HCT116 (cell line): ENCODE measurements around the gene NFE2. TPM values are rescaled to one million over a fixed set of nuclear protein-coding genes. Genes with fewer than 3 reads are reported as not detected.
"Not testable (repeated sequence)": the region's sequence is repeated elsewhere in the genome, so short reads cannot be mapped to it uniquely, and the experiment has no call there.

ENCODE experiments used
- ATAC-seq: fragments of 200-7000 bp; cut with Tn5 transposase; 2 replicates; pipeline ENCODE4 v1.9.1; 2020; ENCODE audit warnings: mild to moderate bottlenecking, moderate library complexity
- BruUV-seq: library from RNA; stranded (reverse); fragments of 400-500 nt; replicated peaks from 2 replicates; lab custom pipeline; 2021; lab: Mats Ljungman, UMichigan
- CTCF ChIA-PET: fragments of 300-600 bp; sonication (Branson Sonifier 250); formaldehyde crosslinking; loops from one replicate; lab custom pipeline; 2021; ENCODE audit warnings: antibody characterized with exemption; lab: Charles Lee
- POLR2A ChIA-PET: fragments of 300-600, 350-600 bp; sonication (Branson Sonifier 250); formaldehyde crosslinking; loops from one replicate; lab custom pipeline; 2021; ENCODE audit warnings: antibody characterized with exemption; lab: Charles Lee
- RAD21 ChIA-PET, 2 experiments: fragments of 300-600 bp; sonication (Branson Sonifier 250); formaldehyde crosslinking; loops; one replicate each; lab custom pipeline; 2023; ENCODE audit warnings: low total read pairs in 2 of 2; ENCODE audit not compliant: uncharacterized antibody in 2 of 2, unreplicated experiment in 2 of 2, low non-redundant PET in 1 of 2; lab: Charles Lee
- DNase-seq: peaks from one replicate; pipeline ENCODE4 v3.0.0-alpha.2; 2010; ENCODE audit warnings: low read depth, low spot score
- H2AFZ ChIP-seq: fragments of 200-600 bp; shearing (Covaris generic), sonication (generic); 2 replicates; pipeline ENCODE4 v1.6.1; 2017; ENCODE audit warnings: low read depth, mixed run types, mixed read lengths, antibody characterized with exemption, low read length; ENCODE audit not compliant: poor library complexity, severe bottlenecking
- H3K27ac ChIP-seq: 2 replicates; pipeline ENCODE4 v1.5.1; 2012; ENCODE audit warnings: low read depth, low read length
- H3K27me3 ChIP-seq: fragments of 200-600 bp; sonication (generic); 2 replicates; pipeline ENCODE4 v1.6.1; 2016; ENCODE audit warnings: mixed run types, low read length, mixed read lengths; ENCODE audit not compliant: insufficient read depth
- H3K36me3 ChIP-seq, 2 experiments: fragments of 200-500 bp in 1 of 2; fragments of 200-600 bp in 1 of 2; sonication (Bioruptor generic) in 1 of 2; sonication (generic) in 1 of 2; 2 replicates each; pipeline versions ENCODE4 v1.5.1 to v1.6.1; 2014 to 2016; ENCODE audit warnings: low read length in 2 of 2, inconsistent platforms in 1 of 2, mixed read lengths in 1 of 2, mixed run types in 1 of 2; ENCODE audit not compliant: insufficient read depth in 2 of 2, control insufficient read depth in 1 of 2
- H3K4me1 ChIP-seq, 2 experiments: fragments of 200-600 bp in 1 of 2; sonication (generic) in 1 of 2; 2 replicates each; pipeline versions ENCODE4 v1.5.1 to v1.6.1; 2012 to 2017; ENCODE audit warnings: low read length in 2 of 2, inconsistent platforms in 1 of 2, mild to moderate bottlenecking in 1 of 2, mixed read lengths in 1 of 2, mixed run types in 1 of 2, moderate library complexity in 1 of 2; ENCODE audit not compliant: insufficient read depth in 2 of 2, control insufficient read depth in 1 of 2
- H3K4me2 ChIP-seq: fragments of 200-600 bp; sonication (generic); 2 replicates; pipeline ENCODE4 v1.6.1; 2017; ENCODE audit warnings: mixed run types, low read length, mixed read lengths
- H3K4me3 ChIP-seq, 2 experiments: fragments of 200-600 bp in 1 of 2; sonication (generic) in 1 of 2; replicated peaks in 1 of 2; 2 replicates each; pipeline ENCODE4 v1.5.1; 2011 to 2016; ENCODE audit warnings: low read length in 2 of 2, control low read depth in 1 of 2, low read depth in 1 of 2, mild to moderate bottlenecking in 1 of 2, mixed read lengths in 1 of 2, mixed run types in 1 of 2
- H3K79me2 ChIP-seq: fragments of 200-600 bp; sonication (generic); 2 replicates; pipeline ENCODE4 v1.6.1; 2017; ENCODE audit warnings: mild to moderate bottlenecking, mixed run types, low read length, moderate library complexity, mixed read lengths; ENCODE audit not compliant: insufficient read depth
- H3K9ac ChIP-seq: fragments of 200-600 bp; sonication (generic); 2 replicates; pipeline ENCODE4 v1.6.1; 2016; ENCODE audit warnings: low read length, mixed read lengths
- H3K9me2 ChIP-seq: fragments of 200-600 bp; sonication (generic), shearing (Covaris generic); 2 replicates; pipeline ENCODE4 v1.6.1; 2017; ENCODE audit warnings: mixed run types, mild to moderate bottlenecking, moderate library complexity; ENCODE audit not compliant: insufficient read depth
- H3K9me3 ChIP-seq, 2 experiments: fragments of 200-500 bp in 1 of 2; fragments of 200-600 bp in 1 of 2; sonication (Bioruptor generic) in 1 of 2; sonication (generic) in 1 of 2; 2 replicates each; pipeline ENCODE4 v1.6.1; 2014 to 2017; ENCODE audit warnings: low read length in 2 of 2, mixed read lengths in 2 of 2, inconsistent platforms in 1 of 2, low read depth in 1 of 2, mild to moderate bottlenecking in 1 of 2, mixed run types in 1 of 2, moderate library complexity in 1 of 2; ENCODE audit not compliant: control insufficient read depth in 1 of 2, insufficient read depth in 1 of 2
- H4K20me1 ChIP-seq: fragments of 200-600 bp; sonication (generic), shearing (Covaris generic); 2 replicates; pipeline ENCODE4 v1.6.1; 2017; ENCODE audit warnings: mixed run types, mild to moderate bottlenecking, moderate library complexity; ENCODE audit not compliant: insufficient read depth
- CBX3 ChIP-seq: IDR thresholded peaks from 2 replicates; pipeline ENCODE4 v1.6.1; 2012; ENCODE audit warnings: low read depth
- EGR1 ChIP-seq: IDR thresholded peaks from 2 replicates; pipeline ENCODE4 v1.6.1; 2012; ENCODE audit warnings: low read depth
- SRF ChIP-seq: IDR thresholded peaks from 2 replicates; pipeline ENCODE4 v1.6.1; 2012; ENCODE audit warnings: low read depth
- intact Hi-C: fragments of 100-400 bp; cut with micrococcal nuclease; formaldehyde crosslinking; loops from 2 replicates; pipeline ENCODE4 v1.10.0; 2022
- total RNA-seq: library from RNA; stranded (reverse); gene quantifications from one replicate; pipeline ENCODE4 v1.2.1, GENCODE V29; 2021; ENCODE audit not compliant: unreplicated experiment
- TF ChIP-seq, protein P1 (sequence below): IDR thresholded peaks from 2 replicates; pipeline ENCODE4 v1.6.1; 2012
- TF ChIP-seq, protein P2 (sequence below), 3 experiments: fragments of 200-600 bp in 1 of 3; sonication (generic) in 1 of 3; IDR thresholded peaks in 2 of 3; conservative IDR thresholded peaks in 1 of 3; 2 replicates each; pipeline ENCODE4 v1.5.1; 2012 to 2017; ENCODE audit warnings: low read depth in 2 of 3, low read length in 2 of 3, antibody characterized with exemption in 1 of 3, borderline replicate concordance in 1 of 3, control low read depth in 1 of 3, mild to moderate bottlenecking in 1 of 3, mixed read lengths in 1 of 3, mixed run types in 1 of 3, moderate library complexity in 1 of 3; ENCODE audit not compliant: insufficient read depth in 1 of 3

The NFE2 gene
- total RNA-seq, 1 experiment from 2014 or later: 1.3 TPM

DNA sequence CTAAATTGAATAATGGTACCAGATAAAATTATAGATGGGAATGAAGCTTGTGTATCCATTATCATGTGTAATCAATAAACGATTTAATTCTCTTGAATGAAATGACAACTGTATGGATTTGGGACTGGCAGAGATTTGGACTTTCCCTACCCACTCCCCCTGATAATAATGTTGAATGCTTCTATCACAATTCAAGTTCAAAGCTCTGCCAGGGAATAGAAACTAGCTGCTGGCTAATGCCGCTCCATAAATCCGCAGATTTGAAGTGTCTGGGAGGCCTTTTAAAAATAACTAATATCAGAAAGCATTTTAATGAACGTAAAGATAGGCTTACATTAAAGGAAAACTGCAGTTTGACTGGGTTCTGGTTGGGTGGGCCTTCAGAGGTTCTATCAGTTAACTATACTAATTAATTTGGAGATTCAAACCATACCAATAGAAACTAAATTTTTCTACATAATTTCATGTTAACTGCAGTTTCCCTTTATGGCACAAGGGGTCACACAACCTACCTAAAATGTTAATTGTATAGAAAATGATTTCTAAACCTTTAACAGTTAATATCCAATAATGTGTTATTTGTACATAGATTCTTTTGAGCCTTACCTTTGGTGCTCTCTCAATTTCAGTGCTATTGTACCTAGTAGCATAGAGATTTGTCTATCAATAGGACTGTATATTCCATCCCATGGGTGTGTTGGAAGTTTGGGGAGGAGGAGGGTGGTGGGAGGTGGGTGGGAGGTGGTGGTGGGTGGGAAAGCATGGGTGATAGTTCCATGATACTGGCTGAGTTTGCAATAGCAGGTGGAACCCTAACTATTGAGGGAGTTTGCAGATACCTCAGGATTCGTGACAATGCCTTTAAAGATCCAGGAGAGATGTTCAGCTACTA is 15.4 kb downstream of the NFE2 start:
- Histone ChIP-seq H4K20me1 (peaks cover 55% of the 10 kb centered on the region), H3K4me1 (peaks cover 11 to 65% of the 10 kb centered on the region in 2 experiments; a peak in 3 of 4 replicates), H3K27me3 (no peaks in the 10 kb centered on the region), H3K9me3 (no peaks in the 10 kb centered on the region), H3K4me2 (no peak overlapping the region), H3K27ac (0 out of 2 replicates have a peak overlapping the region, but pooled peaks have one; percentile 16), H2AFZ (no peak overlapping the region), H3K36me3 (peaks cover 42 to 64% of the 10 kb centered on the region in 2 experiments), H3K79me2 (peaks cover 57% of the 10 kb centered on the region), H3K9ac (no peak overlapping the region), H3K9me2 (no peaks in the 10 kb centered on the region), H3K4me3 (no peak overlapping the region)
- DNase-seq: no peak
- BruUV-seq: no TSS peak
- ChIA-PET RAD21 (no interaction called here), POLR2A (interaction anchor here (0.7 to 2.3 kb wide), 7 partner anchors 13 to 43 kb away, joined by 3 to 8 read pairs (median 4); partner anchors contain the start of gene COPZ1), CTCF (interaction anchor here (0.5 to 2.0 kb wide), 4 partner anchors 9 to 85 kb away, joined by 3 to 10 read pairs (median 3); partner anchors contain the start of gene COPZ1)
- intact Hi-C loops: loop anchor here (2.0 kb wide), 1 partner anchor 73 kb away; no protein-coding TSS in a partner anchor
- ATAC-seq: no peak
- TF ChIP-seq, protein P1, sequence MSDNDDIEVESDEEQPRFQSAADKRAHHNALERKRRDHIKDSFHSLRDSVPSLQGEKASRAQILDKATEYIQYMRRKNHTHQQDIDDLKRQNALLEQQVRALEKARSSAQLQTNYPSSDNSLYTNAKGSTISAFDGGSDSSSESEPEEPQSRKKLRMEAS: no peak
- TF ChIP-seq SRF (no peak), EGR1 (no peak), CBX3 (no peak)
- TF ChIP-seq, protein P2, sequence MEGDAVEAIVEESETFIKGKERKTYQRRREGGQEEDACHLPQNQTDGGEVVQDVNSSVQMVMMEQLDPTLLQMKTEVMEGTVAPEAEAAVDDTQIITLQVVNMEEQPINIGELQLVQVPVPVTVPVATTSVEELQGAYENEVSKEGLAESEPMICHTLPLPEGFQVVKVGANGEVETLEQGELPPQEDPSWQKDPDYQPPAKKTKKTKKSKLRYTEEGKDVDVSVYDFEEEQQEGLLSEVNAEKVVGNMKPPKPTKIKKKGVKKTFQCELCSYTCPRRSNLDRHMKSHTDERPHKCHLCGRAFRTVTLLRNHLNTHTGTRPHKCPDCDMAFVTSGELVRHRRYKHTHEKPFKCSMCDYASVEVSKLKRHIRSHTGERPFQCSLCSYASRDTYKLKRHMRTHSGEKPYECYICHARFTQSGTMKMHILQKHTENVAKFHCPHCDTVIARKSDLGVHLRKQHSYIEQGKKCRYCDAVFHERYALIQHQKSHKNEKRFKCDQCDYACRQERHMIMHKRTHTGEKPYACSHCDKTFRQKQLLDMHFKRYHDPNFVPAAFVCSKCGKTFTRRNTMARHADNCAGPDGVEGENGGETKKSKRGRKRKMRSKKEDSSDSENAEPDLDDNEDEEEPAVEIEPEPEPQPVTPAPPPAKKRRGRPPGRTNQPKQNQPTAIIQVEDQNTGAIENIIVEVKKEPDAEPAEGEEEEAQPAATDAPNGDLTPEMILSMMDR (IDR thresholded peaks at IDR 0.05 in 2 of 3, conservative IDR thresholded peaks at IDR 0.05 in 1 of 3; ENCODE audit: borderline replicate concordance in 1 of 3, insufficient read depth in 1 of 3, low read depth in 2 of 3, low read length in 2 of 3): peak in 2 of 3 experiments; percentile 23 to 48; a peak in 2 of 6 replicates

DNA sequence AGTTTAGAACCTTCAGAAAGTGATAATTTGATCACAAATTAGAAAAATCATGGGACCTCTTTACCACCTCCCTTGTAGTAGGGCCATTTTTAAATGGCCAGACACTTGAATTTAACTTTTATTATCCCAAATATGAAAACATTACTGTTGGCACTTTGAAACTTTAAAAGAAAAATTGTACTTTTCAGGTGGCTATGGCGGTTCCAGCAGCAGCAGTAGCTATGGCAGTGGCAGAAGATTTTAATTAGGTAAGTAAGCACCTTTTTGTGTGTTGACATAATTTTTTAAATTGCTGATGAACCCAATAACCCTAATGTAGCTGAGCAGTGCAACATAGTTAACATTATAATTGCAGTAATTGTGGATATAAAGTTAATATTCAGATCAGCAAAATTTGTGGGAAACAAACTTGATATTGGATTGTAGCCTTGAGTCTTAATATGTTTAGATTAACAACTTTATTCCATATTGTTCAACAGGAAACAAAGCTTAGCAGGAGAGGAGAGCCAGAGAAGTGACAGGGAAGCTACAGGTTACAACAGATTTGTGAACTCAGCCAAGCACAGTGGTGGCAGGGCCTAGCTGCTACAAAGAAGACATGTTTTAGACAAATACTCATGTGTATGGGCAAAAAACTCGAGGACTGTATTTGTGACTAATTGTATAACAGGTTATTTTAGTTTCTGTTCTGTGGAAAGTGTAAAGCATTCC is 16.6 kb downstream of the NFE2 start:
- Histone ChIP-seq H3K36me3 (peaks cover 42 to 64% of the 10 kb centered on the region in 2 experiments), H3K4me2 (peak overlapping the region; percentile 88), H3K79me2 (peaks cover 61% of the 10 kb centered on the region), H4K20me1 (peaks cover 55% of the 10 kb centered on the region), H3K4me1 (peaks cover 11 to 68% of the 10 kb centered on the region in 2 experiments; a peak in 3 of 4 replicates), H3K9ac (0 out of 2 replicates have a peak overlapping the region, but pooled peaks have one; percentile 97)
- CTCF ChIA-PET: interaction anchor here (0.8 kb wide), 1 partner anchor 10 kb away, joined by 3 read pairs; no protein-coding TSS in a partner anchor
- H3K9me3 ChIP-seq, BruUV-seq, H3K27ac ChIP-seq, H3K9me2 ChIP-seq, DNase-seq, H2AFZ ChIP-seq, H3K27me3 ChIP-seq, ATAC-seq, H3K4me3 ChIP-seq, intact Hi-C loops: not testable (repeated sequence)
- RAD21 ChIA-PET: interaction anchor here in 1 of 2 experiments (0.5 kb wide), 1 partner anchor 65 kb away, joined by 4 read pairs; no protein-coding TSS in a partner anchor
- POLR2A ChIA-PET: interaction anchor here (1.1 to 2.3 kb wide), 4 partner anchors 14 to 75 kb away, joined by 3 to 5 read pairs (median 4); partner anchors contain the start of gene COPZ1
